Esophagus squamous epithelium (tissue), 4 donors: ENCODE results near the gene GPSM1.

ENCODE experiments used
- POLR2A ChIP-seq, 4 donors: fragments of 450-650 bp; IDR thresholded peaks; one replicate each; pipeline ENCODE4 v1.6.1; 2017; ENCODE audit warnings: antibody characterized with exemption in 4 of 4, mild to moderate bottlenecking in 4 of 4, moderate library complexity in 3 of 4
- TF ChIP-seq, protein P1 (sequence below), 6 experiments: fragments of 450-650 bp in 4 of 6; fragments of 200-600 bp in 2 of 6; sonication (generic) in 2 of 6; IDR thresholded peaks; one replicate each; pipeline ENCODE4 v1.5.1; 2016 to 2019; ENCODE audit warnings: antibody characterized with exemption in 6 of 6, mild to moderate bottlenecking in 4 of 6, moderate library complexity in 4 of 6

DNA sequence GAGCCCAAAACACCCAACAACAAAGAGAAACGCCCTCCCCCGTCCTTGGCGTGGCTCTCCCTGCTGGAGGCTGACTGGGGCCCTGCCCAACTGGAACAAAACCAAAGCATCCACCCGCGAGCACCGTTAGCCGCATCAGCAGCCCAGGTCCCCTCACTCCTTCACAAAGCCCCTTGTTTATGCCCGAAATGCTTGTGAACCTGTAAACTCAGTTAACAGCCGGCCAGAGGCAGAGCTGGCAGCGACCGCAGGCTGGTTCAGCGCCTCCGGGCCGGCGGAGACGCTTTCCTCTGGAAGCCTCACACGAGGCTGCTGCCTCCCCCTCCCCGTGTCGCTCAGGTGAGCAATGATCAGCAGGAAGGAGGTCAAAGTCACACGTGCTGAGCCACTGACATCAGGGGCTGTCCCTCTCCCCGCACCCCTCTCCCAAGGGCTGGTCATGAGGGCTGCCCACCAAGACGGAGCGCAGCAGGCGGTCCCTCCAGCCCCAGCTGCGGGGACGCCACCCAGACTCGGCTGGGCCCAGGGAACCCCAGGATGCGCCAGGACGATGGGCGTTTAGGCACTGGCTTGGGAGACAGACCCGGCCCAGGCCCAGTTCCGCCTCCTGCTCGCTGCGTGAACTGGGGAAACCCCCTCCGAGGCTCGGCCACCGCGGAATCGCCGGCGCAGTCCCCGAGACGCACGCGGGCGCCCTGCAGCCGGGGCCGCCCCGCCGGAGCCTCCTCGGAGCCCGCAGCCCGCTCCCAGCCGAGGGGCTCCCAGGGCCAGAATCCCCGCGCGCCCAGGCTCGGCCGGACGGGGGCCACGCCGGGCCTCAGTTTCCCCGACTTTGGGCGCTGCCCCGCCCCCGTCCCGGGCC is 72.1 kb downstream of the GPSM1 start:
- TF ChIP-seq, protein P1, sequence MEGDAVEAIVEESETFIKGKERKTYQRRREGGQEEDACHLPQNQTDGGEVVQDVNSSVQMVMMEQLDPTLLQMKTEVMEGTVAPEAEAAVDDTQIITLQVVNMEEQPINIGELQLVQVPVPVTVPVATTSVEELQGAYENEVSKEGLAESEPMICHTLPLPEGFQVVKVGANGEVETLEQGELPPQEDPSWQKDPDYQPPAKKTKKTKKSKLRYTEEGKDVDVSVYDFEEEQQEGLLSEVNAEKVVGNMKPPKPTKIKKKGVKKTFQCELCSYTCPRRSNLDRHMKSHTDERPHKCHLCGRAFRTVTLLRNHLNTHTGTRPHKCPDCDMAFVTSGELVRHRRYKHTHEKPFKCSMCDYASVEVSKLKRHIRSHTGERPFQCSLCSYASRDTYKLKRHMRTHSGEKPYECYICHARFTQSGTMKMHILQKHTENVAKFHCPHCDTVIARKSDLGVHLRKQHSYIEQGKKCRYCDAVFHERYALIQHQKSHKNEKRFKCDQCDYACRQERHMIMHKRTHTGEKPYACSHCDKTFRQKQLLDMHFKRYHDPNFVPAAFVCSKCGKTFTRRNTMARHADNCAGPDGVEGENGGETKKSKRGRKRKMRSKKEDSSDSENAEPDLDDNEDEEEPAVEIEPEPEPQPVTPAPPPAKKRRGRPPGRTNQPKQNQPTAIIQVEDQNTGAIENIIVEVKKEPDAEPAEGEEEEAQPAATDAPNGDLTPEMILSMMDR (IDR thresholded peaks at IDR 0.05): no peak
- no peak for TF ChIP-seq POLR2A (IDR thresholded peaks at IDR 0.05)
